K562 (cell line): ENCODE data around the gene MICOS13. TPM values are rescaled to one million over a fixed set of nuclear protein-coding genes. Genes with fewer than 3 reads are reported as not detected.

Experiments used
- CBFA2T3 ChIP-seq: fragments of 450-650 bp; IDR thresholded peaks from 2 replicates; pipeline ENCODE4 v1.6.1; 2017
- CSDE1 ChIP-seq, 2 experiments: fragments of 450-650 bp; IDR thresholded peaks; 2 replicates each; pipeline ENCODE4 v1.6.1; 2016; ENCODE audit warnings: mild to moderate bottlenecking in 1 of 2
- FOXJ3 ChIP-seq: sonication (generic); formaldehyde crosslinking; IDR thresholded peaks from 2 replicates; pipeline ENCODE4 v1.4.0; 2020; ENCODE audit warnings: mild to moderate bottlenecking, missing genetic modification reagents
- FUS ChIP-seq: fragments of 200-400 bp; formaldehyde crosslinking; optimal IDR thresholded peaks from 2 replicates; pipeline ENCODE3; 2017; ENCODE audit warnings: low read depth, low read length
- HEY1 ChIP-seq: fragments of 250-450 bp; sonication (Bioruptor Pico); IDR thresholded peaks from 2 replicates; pipeline ENCODE4 v1.5.0; 2020; ENCODE audit warnings: mild to moderate bottlenecking, moderate library complexity, borderline replicate concordance
- MCM5 ChIP-seq: fragments of 450-650 bp; IDR thresholded peaks from 2 replicates; pipeline ENCODE4 v1.6.1; 2016; ENCODE audit warnings: low read depth
- MED1 ChIP-seq: sonication (generic); formaldehyde crosslinking; IDR thresholded peaks from 2 replicates; pipeline ENCODE4 v1.8.1; 2023; ENCODE audit warnings: missing genetic modification reagents, borderline replicate concordance
- PHB ChIP-seq: fragments of 250-450 bp; sonication (Bioruptor Pico); IDR thresholded peaks from 2 replicates; pipeline ENCODE4 v1.5.0; 2021
- POLR2G ChIP-seq: fragments of 200-400 bp; formaldehyde crosslinking; IDR thresholded peaks from 2 replicates; pipeline ENCODE4 v1.6.1; 2017; ENCODE audit warnings: low read depth, mild to moderate bottlenecking, antibody characterized with exemption, low read length, moderate library complexity
- SETDB1 ChIP-seq: IDR thresholded peaks from one replicate; pipeline ENCODE4 v1.6.1; 2012; ENCODE audit warnings: low read length, control low read depth, inconsistent platforms
- SIX5 ChIP-seq, 2 experiments: IDR thresholded peaks; 2 replicates each; pipeline ENCODE4 v1.6.1; 2011; ENCODE audit warnings: low read length in 2 of 2, borderline replicate concordance in 1 of 2, low read depth in 1 of 2, mild to moderate bottlenecking in 1 of 2, moderate library complexity in 1 of 2; ENCODE audit not compliant: insufficient read depth in 1 of 2
- SUPT5H ChIP-seq: fragments of 450-650 bp; IDR thresholded peaks from 2 replicates; pipeline ENCODE4 v1.6.1; 2016
- TAF7 ChIP-seq: fragments of 450-650 bp; IDR thresholded peaks from 2 replicates; pipeline ENCODE4 v1.6.1; 2016; ENCODE audit warnings: missing genetic modification characterization, missing compliant biosample characterization
- TEAD1 ChIP-seq, 2 experiments: fragments of 450-650 bp in 1 of 2; sonication (generic) in 1 of 2; formaldehyde crosslinking; IDR thresholded peaks; 2 replicates each; pipeline versions ENCODE4 v1.4.0 to v1.8.0; 2020 to 2022; ENCODE audit warnings: mild to moderate bottlenecking in 2 of 2, missing genetic modification reagents in 1 of 2
- TRIM24 ChIP-seq, 2 experiments: fragments of 450-650 bp; IDR thresholded peaks; 2 replicates each; pipeline ENCODE4 v1.6.1; 2016
- ZNF431 ChIP-seq: sonication (generic); formaldehyde crosslinking; IDR thresholded peaks from 2 replicates; pipeline ENCODE4 v1.8.0; 2022; ENCODE audit warnings: mild to moderate bottlenecking, missing genetic modification reagents
- ZNF584 ChIP-seq: fragments of 200-800 bp; sonication (Bioruptor generic); IDR thresholded peaks from 2 replicates; pipeline ENCODE4 v1.6.1; 2016; ENCODE audit warnings: low read depth, mild to moderate bottlenecking, missing genetic modification characterization, missing compliant biosample characterization
- ZNF764 ChIP-seq: fragments of 250-450 bp; sonication (Bioruptor Pico); IDR thresholded peaks from 2 replicates; pipeline ENCODE4 v1.4.0; 2020; ENCODE audit warnings: low read depth, mild to moderate bottlenecking, moderate library complexity
- ZNF785 ChIP-seq: fragments of 250-450 bp; sonication (Bioruptor Pico); IDR thresholded peaks from 2 replicates; pipeline ENCODE4 v1.4.0; 2020; ENCODE audit warnings: mild to moderate bottlenecking
- polyA plus RNA-seq, 8 experiments: library from polyadenylated mRNA; depleted of rRNA in 4 of 8; stranded (reverse) in 5 of 8; unstranded in 3 of 8; fragments of >200 nt; fragmentation: Nextera tagmentation in 2 of 8; fragmentation: Illumina TruSeq in 1 of 8; extraction: Ambion mirVana in 2 of 8; extraction: Trizol in 1 of 8; gene quantifications; 2 replicates each; pipeline versions ENCODE4 v1.2.1 to v1.2.3, GENCODE V29; 2011 to 2014; ENCODE audit warnings: inconsistent platforms in 1 of 8, missing spikeins in 1 of 8
- total RNA-seq, 7 experiments: library from RNA; depleted of rRNA in 6 of 7; stranded (reverse); fragments of >200 nt in 6 of 7; fragmentation: Illumina TruSeq in 2 of 7; extraction: Trizol in 2 of 7; gene quantifications; 2 replicates each; pipeline versions ENCODE4 v1.2.1 to v1.2.3, GENCODE V29; 2011 to 2021; ENCODE audit warnings: low replicate concordance in 1 of 7
- TF ChIP-seq, protein P1 (sequence below): fragments of 450-650 bp; IDR thresholded peaks from 2 replicates; pipeline ENCODE4 v1.6.1; 2016; ENCODE audit warnings: borderline replicate concordance
- TF ChIP-seq, protein P2 (sequence below): fragments of 150-350 bp; IDR thresholded peaks from 2 replicates; pipeline ENCODE4 v1.6.1; 2014; ENCODE audit warnings: low read depth, mild to moderate bottlenecking, low read length, borderline replicate concordance
- TF ChIP-seq, protein P3 (sequence below), 2 experiments: fragments of 200-800 bp in 1 of 2; sonication (Bioruptor generic) in 1 of 2; sonication (generic) in 1 of 2; formaldehyde crosslinking in 1 of 2; IDR thresholded peaks in 1 of 2; conservative IDR thresholded peaks in 1 of 2; 2 replicates each; pipeline versions ENCODE4 v1.5.0 to v1.6.1; 2016 to 2020; ENCODE audit warnings: missing compliant biosample characterization in 1 of 2, missing genetic modification characterization in 1 of 2, missing genetic modification reagents in 1 of 2
- TF ChIP-seq, protein P4 (sequence below): fragments of 450-650 bp; formaldehyde crosslinking; IDR thresholded peaks from 2 replicates; pipeline ENCODE4 v1.4.0; 2020; ENCODE audit warnings: mild to moderate bottlenecking, moderate library complexity

MICOS13 gene
- total and polyA plus RNA-seq, 9 of the 15 experiments (the other 6 are each of a cell fraction or from before 2014, with no cell fraction given) = 15.5 to 220 (median 49.4) TPM

DNA sequence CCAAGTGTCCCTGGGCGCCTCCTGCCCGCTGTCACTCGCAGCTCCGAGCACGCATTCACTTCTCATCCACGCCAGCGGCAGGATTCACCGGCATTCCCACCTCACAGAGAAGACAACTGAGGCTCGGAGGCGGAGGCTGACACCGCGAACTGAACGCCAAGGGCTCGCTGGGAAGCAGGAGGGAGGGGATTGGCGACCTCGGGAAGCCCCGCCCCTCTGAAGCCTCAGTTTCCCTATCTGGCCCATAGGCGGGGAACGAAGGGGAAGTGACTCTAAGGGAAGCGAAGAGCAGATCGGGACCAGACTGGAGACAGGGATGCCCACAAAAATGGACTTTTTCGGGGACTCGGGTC lies 256 bp downstream of the MICOS13 start (continued):
- TF ChIP-seq, protein P1, sequence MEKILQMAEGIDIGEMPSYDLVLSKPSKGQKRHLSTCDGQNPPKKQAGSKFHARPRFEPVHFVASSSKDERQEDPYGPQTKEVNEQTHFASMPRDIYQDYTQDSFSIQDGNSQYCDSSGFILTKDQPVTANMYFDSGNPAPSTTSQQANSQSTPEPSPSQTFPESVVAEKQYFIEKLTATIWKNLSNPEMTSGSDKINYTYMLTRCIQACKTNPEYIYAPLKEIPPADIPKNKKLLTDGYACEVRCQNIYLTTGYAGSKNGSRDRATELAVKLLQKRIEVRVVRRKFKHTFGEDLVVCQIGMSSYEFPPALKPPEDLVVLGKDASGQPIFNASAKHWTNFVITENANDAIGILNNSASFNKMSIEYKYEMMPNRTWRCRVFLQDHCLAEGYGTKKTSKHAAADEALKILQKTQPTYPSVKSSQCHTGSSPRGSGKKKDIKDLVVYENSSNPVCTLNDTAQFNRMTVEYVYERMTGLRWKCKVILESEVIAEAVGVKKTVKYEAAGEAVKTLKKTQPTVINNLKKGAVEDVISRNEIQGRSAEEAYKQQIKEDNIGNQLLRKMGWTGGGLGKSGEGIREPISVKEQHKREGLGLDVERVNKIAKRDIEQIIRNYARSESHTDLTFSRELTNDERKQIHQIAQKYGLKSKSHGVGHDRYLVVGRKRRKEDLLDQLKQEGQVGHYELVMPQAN = peak; percentile 87; the same call in 1 of the 2 replicates
- TF ChIP-seq, protein P2, sequence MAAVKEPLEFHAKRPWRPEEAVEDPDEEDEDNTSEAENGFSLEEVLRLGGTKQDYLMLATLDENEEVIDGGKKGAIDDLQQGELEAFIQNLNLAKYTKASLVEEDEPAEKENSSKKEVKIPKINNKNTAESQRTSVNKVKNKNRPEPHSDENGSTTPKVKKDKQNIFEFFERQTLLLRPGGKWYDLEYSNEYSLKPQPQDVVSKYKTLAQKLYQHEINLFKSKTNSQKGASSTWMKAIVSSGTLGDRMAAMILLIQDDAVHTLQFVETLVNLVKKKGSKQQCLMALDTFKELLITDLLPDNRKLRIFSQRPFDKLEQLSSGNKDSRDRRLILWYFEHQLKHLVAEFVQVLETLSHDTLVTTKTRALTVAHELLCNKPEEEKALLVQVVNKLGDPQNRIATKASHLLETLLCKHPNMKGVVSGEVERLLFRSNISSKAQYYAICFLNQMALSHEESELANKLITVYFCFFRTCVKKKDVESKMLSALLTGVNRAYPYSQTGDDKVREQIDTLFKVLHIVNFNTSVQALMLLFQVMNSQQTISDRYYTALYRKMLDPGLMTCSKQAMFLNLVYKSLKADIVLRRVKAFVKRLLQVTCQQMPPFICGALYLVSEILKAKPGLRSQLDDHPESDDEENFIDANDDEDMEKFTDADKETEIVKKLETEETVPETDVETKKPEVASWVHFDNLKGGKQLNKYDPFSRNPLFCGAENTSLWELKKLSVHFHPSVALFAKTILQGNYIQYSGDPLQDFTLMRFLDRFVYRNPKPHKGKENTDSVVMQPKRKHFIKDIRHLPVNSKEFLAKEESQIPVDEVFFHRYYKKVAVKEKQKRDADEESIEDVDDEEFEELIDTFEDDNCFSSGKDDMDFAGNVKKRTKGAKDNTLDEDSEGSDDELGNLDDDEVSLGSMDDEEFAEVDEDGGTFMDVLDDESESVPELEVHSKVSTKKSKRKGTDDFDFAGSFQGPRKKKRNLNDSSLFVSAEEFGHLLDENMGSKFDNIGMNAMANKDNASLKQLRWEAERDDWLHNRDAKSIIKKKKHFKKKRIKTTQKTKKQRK = no peak
- TF ChIP-seq ZNF785 (CRISPR knock-in tag) (no peak), MCM5 (no peak), TRIM24 (IDR thresholded peaks at IDR 0.05) (no peak), CBFA2T3 (no peak), TAF7 (tag) (peak; percentile 63), SIX5 (IDR thresholded peaks at IDR 0.05; ENCODE audit: borderline replicate concordance in 1 of 2, insufficient read depth in 1 of 2, low read depth in 1 of 2, low read length in 2 of 2) (no peak), POLR2G (no peak), MED1 (no peak), FOXJ3 (no peak), FUS (no peak), CSDE1 (IDR thresholded peaks at IDR 0.05) (no peak), SUPT5H (no peak; the same call in 1 of the 2 replicates), PHB (CRISPR knock-in tag) (no peak), ZNF431 (CRISPR knock-in tag) (peak; percentile 6; the same call in 1 of the 2 replicates), ZNF584 (no peak), TEAD1 (CRISPR knock-in tag; IDR thresholded peaks at IDR 0.05) (no peak), SETDB1 (no peak), ZNF764 (CRISPR knock-in tag) (no peak), HEY1 (no peak)
- TF ChIP-seq, protein P3, sequence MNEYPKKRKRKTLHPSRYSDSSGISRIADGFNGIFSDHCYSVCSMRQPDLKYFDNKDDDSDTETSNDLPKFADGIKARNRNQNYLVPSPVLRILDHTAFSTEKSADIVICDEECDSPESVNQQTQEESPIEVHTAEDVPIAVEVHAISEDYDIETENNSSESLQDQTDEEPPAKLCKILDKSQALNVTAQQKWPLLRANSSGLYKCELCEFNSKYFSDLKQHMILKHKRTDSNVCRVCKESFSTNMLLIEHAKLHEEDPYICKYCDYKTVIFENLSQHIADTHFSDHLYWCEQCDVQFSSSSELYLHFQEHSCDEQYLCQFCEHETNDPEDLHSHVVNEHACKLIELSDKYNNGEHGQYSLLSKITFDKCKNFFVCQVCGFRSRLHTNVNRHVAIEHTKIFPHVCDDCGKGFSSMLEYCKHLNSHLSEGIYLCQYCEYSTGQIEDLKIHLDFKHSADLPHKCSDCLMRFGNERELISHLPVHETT (CRISPR knock-in tag; conservative IDR thresholded peaks at IDR 0.05 in 1 of 2, IDR thresholded peaks at IDR 0.05 in 1 of 2) = no peak
- TF ChIP-seq, protein P4, sequence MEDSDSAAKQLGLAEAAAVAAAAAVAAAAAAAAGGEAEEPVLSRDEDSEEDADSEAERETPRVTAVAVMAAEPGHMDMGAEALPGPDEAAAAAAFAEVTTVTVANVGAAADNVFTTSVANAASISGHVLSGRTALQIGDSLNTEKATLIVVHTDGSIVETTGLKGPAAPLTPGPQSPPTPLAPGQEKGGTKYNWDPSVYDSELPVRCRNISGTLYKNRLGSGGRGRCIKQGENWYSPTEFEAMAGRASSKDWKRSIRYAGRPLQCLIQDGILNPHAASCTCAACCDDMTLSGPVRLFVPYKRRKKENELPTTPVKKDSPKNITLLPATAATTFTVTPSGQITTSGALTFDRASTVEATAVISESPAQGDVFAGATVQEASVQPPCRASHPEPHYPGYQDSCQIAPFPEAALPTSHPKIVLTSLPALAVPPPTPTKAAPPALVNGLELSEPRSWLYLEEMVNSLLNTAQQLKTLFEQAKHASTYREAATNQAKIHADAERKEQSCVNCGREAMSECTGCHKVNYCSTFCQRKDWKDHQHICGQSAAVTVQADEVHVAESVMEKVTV (CRISPR knock-in tag) = no peak
